ENCODE results near the gene KCNF1.

The KCNF1 gene

DNA sequence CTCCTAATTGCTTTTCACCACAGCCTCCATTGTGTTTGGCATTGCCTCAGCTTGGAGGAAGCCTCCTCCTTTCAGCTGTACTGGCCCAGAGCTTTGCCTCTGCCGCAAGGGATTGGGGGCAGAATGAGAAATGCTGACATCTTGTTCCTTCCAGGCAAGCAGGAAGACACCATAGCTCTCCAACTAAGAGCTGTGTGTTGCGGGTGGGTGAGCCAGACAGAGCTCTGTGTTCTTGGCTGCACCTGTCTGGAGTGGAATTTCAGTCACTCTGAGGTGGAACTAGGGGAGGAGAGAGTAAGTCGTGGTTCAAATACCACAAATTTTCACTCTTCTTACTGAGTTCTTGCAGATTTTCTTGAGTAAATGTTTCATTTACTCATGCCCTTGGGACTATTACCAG lies 36.6 kb upstream of the KCNF1 start:
- DNase-seq (ENCODE audit: low read depth) = no peak
- TF ChIP-seq, protein P1, sequence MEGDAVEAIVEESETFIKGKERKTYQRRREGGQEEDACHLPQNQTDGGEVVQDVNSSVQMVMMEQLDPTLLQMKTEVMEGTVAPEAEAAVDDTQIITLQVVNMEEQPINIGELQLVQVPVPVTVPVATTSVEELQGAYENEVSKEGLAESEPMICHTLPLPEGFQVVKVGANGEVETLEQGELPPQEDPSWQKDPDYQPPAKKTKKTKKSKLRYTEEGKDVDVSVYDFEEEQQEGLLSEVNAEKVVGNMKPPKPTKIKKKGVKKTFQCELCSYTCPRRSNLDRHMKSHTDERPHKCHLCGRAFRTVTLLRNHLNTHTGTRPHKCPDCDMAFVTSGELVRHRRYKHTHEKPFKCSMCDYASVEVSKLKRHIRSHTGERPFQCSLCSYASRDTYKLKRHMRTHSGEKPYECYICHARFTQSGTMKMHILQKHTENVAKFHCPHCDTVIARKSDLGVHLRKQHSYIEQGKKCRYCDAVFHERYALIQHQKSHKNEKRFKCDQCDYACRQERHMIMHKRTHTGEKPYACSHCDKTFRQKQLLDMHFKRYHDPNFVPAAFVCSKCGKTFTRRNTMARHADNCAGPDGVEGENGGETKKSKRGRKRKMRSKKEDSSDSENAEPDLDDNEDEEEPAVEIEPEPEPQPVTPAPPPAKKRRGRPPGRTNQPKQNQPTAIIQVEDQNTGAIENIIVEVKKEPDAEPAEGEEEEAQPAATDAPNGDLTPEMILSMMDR (conservative IDR thresholded peaks at IDR 0.05; ENCODE audit: low read length) = no peak

DNA sequence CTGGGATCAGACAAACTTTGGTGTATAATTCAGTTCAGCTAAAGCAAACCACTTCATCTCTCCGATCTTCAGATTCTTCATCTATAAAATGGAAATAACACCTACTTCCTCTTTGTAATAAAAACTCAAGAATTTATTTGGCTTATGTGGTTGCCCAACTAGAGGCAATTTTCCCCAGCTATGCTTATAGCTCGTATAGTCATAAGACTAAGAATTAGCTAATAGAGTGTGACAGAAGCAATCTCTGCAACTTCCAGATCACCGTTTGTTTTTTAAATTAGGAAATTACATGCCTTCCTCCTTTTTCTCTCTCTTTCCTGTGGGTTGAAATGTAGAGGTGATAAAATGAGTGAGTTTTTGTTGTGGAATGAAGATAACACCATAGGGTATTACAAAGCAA lies 35.3 kb upstream of the KCNF1 start:
- no peak for DNase-seq (ENCODE audit: low read depth)
- TF ChIP-seq, protein P1 (conservative IDR thresholded peaks at IDR 0.05; ENCODE audit: low read length) = no peak
- no peak overlapping the region for H3K4me3 ChIP-seq (ENCODE audit: low read length)

More for the DNA sequence above, 36.6 kb upstream of the KCNF1 start:
- no peak overlapping the region for H3K4me3 ChIP-seq (ENCODE audit: low read length)

DNA sequence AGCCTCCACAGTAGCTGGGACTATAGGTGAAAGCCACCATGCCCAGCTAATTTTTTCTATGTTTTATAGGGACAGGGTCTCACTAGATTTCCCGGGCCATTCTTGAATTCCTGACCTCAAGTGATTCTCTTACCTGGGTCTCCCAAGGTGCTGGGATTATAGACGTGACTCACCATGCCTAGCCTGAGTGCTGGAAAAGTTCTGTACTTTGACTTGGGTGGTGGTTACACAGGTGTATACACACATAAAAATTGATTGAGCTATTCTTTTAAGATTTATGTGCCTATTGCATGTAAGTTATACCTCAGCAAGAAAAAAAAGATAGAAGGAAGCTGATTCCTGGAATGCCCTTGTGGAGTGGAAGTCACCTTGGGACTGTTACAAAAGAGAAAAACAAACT lies 34.8 kb upstream of the KCNF1 start:
- no peak for DNase-seq (ENCODE audit: low read depth)
- TF ChIP-seq, protein P1 (conservative IDR thresholded peaks at IDR 0.05; ENCODE audit: low read length) = no peak
- H3K4me3 ChIP-seq (ENCODE audit: low read length) = no peak overlapping the region

DNA sequence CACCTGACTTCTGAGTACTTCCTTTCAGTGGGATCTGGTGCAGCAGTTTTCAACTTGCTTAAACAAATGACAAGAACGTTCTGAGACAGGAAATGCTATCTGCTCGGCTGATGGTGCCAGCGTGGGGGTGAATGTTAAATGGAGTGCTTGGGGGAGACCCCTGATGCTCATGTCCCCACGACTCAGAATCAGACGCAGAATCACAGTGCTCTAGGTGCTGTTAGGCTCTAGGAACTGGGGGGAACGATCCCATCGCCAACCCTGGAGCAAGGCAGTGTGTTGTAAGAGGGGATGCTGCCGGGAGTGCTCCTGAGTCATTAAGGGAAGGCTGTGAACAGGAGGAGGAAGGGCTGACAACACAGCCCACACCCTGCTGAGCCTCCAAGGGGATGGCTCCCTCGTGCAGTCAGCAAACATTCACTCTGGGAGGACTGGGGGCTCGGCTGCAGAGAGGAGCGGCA lies 34.1 kb upstream of the KCNF1 start:
- DNase-seq (ENCODE audit: low read depth) = no peak
- TF ChIP-seq, protein P1 (conservative IDR thresholded peaks at IDR 0.05; ENCODE audit: low read length) = no peak
- H3K4me3 ChIP-seq (ENCODE audit: low read length) = no peak overlapping the region

DNA sequence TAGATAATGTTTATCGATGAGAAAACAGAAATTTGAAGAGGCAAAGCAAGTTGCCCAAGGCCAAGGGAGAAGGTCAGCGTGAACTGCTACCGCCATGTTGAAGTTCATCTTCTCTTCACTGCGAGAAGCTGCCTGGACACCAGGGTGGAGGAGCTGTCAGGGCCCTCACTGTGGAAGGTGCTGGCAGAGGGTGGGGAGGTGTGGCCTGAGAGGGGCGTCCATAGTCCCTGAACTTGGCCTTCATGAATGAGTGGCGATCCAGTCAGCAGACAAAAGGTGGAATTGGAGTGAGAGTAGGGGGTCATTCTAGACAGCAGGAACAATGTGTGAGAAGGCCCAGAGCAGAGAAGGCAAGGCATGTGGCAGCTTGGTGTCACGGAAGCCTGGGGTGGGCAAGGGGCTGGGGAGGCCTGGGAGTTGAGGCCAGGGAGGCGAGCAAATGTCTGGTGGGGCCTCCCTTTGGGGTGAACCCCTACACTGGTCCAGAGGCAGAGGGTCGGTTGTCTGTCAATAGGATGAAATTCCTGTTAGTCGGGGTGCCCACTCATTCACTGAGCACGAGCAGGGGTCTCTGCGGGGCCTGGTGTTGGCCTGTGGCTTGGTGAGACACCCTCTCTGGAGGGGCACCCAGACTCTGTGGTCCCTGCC lies 33.3 kb upstream of the KCNF1 start:
- TF ChIP-seq, protein P1 (conservative IDR thresholded peaks at IDR 0.05; ENCODE audit: low read length) = no peak
- no peak overlapping the region for H3K4me3 ChIP-seq (ENCODE audit: low read length)
- no peak for DNase-seq (ENCODE audit: low read depth)

DNA sequence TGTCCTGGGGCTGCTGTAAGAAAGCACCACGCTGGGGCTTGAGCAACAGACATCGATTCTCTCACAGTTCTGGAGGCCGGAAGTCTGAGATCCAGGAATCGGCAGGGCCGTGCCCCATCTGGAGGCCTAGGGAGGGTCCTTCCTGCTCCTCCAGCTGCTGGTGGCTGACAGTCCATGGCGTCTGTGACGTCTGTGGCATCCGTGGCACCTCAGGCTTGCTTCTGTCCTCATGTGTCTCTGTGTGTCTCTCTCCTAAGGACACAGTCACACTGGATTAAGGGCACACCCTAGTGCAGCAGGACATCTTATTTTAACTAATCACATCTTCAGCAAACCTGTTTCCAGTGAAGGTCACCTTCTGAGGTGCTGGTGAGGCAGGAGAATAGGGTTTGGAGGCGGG lies 32.6 kb upstream of the KCNF1 start:
- DNase-seq (ENCODE audit: low read depth) = no peak
- TF ChIP-seq, protein P1 (conservative IDR thresholded peaks at IDR 0.05; ENCODE audit: low read length) = no peak
- H3K4me3 ChIP-seq (ENCODE audit: low read length) = no peak overlapping the region

Measured in AG10803 (cell line).